H1 (cell line): ENCODE data around the gene SORBS1. TPM values are rescaled to one million over a fixed set of nuclear protein-coding genes. Genes with fewer than 3 reads are reported as not detected.
A peak's percentile ranks its signal among the peaks of the same experiment; 100 is the strongest.

Experiments
- CTCF ChIA-PET: fragments of 300-600 bp; sonication (Branson Sonifier 250); formaldehyde crosslinking; loops from one replicate; lab custom pipeline; 2021; ENCODE audit not compliant: partially characterized antibody; lab: Charles Lee
- POLR2A ChIA-PET: fragments of 300-600 bp; sonication (Branson Sonifier 250); formaldehyde crosslinking; loops from one replicate; lab custom pipeline; 2021; ENCODE audit warnings: inconsistent platforms; ENCODE audit not compliant: partially characterized antibody; lab: Charles Lee
- DNase-seq, 2 experiments: peaks; one replicate each; pipeline versions ENCODE4 v3.0.0 to v3.0.0-alpha.2; 2010 to 2022; ENCODE audit warnings: low spot score in 2 of 2, low read depth in 1 of 2, mixed read lengths in 1 of 2
- FAIRE-seq: peaks from 2 replicates; lab custom pipeline; 2011; peaks lifted over from hg19 to GRCh38; lab: Jason Lieb, UNC
- H2AFZ ChIP-seq: 2 replicates; pipeline ENCODE4 v1.8.1; 2012; ENCODE audit warnings: low read length, inconsistent platforms
- H2AK5ac ChIP-seq: 2 replicates; pipeline ENCODE4 v1.6.1; 2013; ENCODE audit warnings: low read depth, low read length
- H2BK120ac ChIP-seq: replicated peaks from 2 replicates; pipeline ENCODE3; 2013; ENCODE audit warnings: low read depth, low read length, inconsistent platforms
- H2BK12ac ChIP-seq: 2 replicates; pipeline ENCODE4 v1.6.1; 2013; ENCODE audit warnings: low read depth, low read length
- H2BK15ac ChIP-seq: 2 replicates; pipeline ENCODE4 v1.6.1; 2013; ENCODE audit warnings: low read length
- H2BK20ac ChIP-seq: 2 replicates; pipeline ENCODE4 v1.6.1; 2013; ENCODE audit warnings: low read length
- H2BK5ac ChIP-seq: 2 replicates; pipeline ENCODE4 v1.6.1; 2013; ENCODE audit warnings: low read depth, low read length
- H3K14ac ChIP-seq: 2 replicates; pipeline ENCODE4 v1.6.1; 2013; ENCODE audit warnings: inconsistent platforms; ENCODE audit not compliant: insufficient read length
- H3K18ac ChIP-seq: 2 replicates; pipeline ENCODE4 v1.6.1; 2013; ENCODE audit warnings: low read length; ENCODE audit errors: extremely low read depth
- H3K23ac ChIP-seq: 2 replicates; pipeline ENCODE4 v1.6.1; 2013; ENCODE audit warnings: inconsistent platforms; ENCODE audit not compliant: insufficient read length
- H3K23me2 ChIP-seq: 2 replicates; pipeline ENCODE4 v1.6.1; 2013; ENCODE audit warnings: low read depth, low read length
- H3K27ac ChIP-seq: 2 replicates; pipeline ENCODE4 v1.6.1; 2011; ENCODE audit warnings: low read depth, low read length, inconsistent platforms
- H3K27me3 ChIP-seq, 4 experiments: replicated peaks in 1 of 4; 1 replicate in 1 of 4; 2 replicates in 3 of 4; pipeline versions ENCODE4 v1.6.1 to v1.8.1; 2011 to 2013; ENCODE audit warnings: low read length in 3 of 4, mild to moderate bottlenecking in 3 of 4, inconsistent platforms in 2 of 4, mixed read lengths in 2 of 4, moderate library complexity in 1 of 4; ENCODE audit not compliant: control insufficient read depth in 3 of 4, insufficient read depth in 3 of 4; ENCODE audit errors: extremely low read depth in 1 of 4
- H3K36me3 ChIP-seq, 4 experiments: 2 replicates each; pipeline versions ENCODE4 v1.6.1 to v1.8.1; 2011 to 2013; ENCODE audit warnings: mild to moderate bottlenecking in 4 of 4, low read length in 3 of 4, moderate library complexity in 2 of 4, control low read depth in 1 of 4, inconsistent platforms in 1 of 4; ENCODE audit not compliant: insufficient read depth in 4 of 4, control insufficient read depth in 2 of 4
- H3K4ac ChIP-seq: replicated peaks from 2 replicates; pipeline ENCODE3; 2013; ENCODE audit warnings: low read length, low read depth, mixed read lengths, inconsistent platforms; ENCODE audit not compliant: insufficient read length
- H3K4me1 ChIP-seq, 4 experiments: replicated peaks in 1 of 4; 1 replicate in 1 of 4; 2 replicates in 3 of 4; pipeline versions ENCODE4 v1.6.1 to v1.8.1; 2011 to 2013; ENCODE audit warnings: low read length in 3 of 4, inconsistent platforms in 2 of 4, mixed read lengths in 1 of 4; ENCODE audit not compliant: insufficient read depth in 4 of 4, control insufficient read depth in 3 of 4
- H3K4me2 ChIP-seq, 2 experiments: 2 replicates each; pipeline versions ENCODE4 v1.6.1 to v1.8.1; 2011 to 2013; ENCODE audit warnings: low read depth in 2 of 2, low read length in 2 of 2, control low read depth in 1 of 2, inconsistent platforms in 1 of 2, mild to moderate bottlenecking in 1 of 2; ENCODE audit not compliant: insufficient read depth in 1 of 2
- H3K4me3 ChIP-seq, 4 experiments: fragments of 200-600, 300-600 bp in 1 of 4; sonication (generic), shearing (Covaris generic), sonication (Bioruptor Twin) in 1 of 4; 2 replicates each; pipeline versions ENCODE4 v1.5.1 to v1.8.1; 2011 to 2016; ENCODE audit warnings: low read length in 4 of 4, low read depth in 3 of 4, control low read depth in 2 of 4, inconsistent platforms in 2 of 4, mild to moderate bottlenecking in 2 of 4, mixed read lengths in 1 of 4, moderate library complexity in 1 of 4; ENCODE audit not compliant: insufficient read depth in 2 of 4; ENCODE audit errors: extremely low read depth in 1 of 4
- H3K56ac ChIP-seq: replicated peaks from 2 replicates; pipeline ENCODE3; 2013; ENCODE audit warnings: low read depth, mild to moderate bottlenecking, mixed read lengths, low read length, inconsistent platforms; ENCODE audit not compliant: insufficient read length
- H3K79me1 ChIP-seq: 2 replicates; pipeline ENCODE4 v1.6.1; 2013; ENCODE audit warnings: low read depth, low read length, control low read depth
- H3K79me2 ChIP-seq, 2 experiments: 2 replicates each; pipeline versions ENCODE4 v1.6.1 to v1.8.1; 2012 to 2013; ENCODE audit warnings: low read length in 2 of 2, mild to moderate bottlenecking in 2 of 2, inconsistent platforms in 1 of 2; ENCODE audit not compliant: insufficient read depth in 2 of 2, control insufficient read depth in 1 of 2
- H3K9ac ChIP-seq, 4 experiments: replicated peaks in 1 of 4; 1 replicate in 1 of 4; 2 replicates in 3 of 4; pipeline versions ENCODE4 v1.6.1 to v1.8.1; 2011 to 2013; ENCODE audit warnings: low read depth in 3 of 4, low read length in 3 of 4, control low read depth in 2 of 4, mild to moderate bottlenecking in 2 of 4, moderate library complexity in 2 of 4, inconsistent platforms in 1 of 4; ENCODE audit errors: extremely low read depth in 1 of 4
- H3K9me3 ChIP-seq, 2 experiments: 2 replicates each; pipeline versions ENCODE4 v1.6.1 to v1.8.1; 2012 to 2013; ENCODE audit warnings: mild to moderate bottlenecking in 2 of 2, moderate library complexity in 2 of 2, control low read depth in 1 of 2, inconsistent platforms in 1 of 2, low read depth in 1 of 2, low read length in 1 of 2, mixed read lengths in 1 of 2; ENCODE audit not compliant: insufficient read depth in 2 of 2
- H4K20me1 ChIP-seq, 2 experiments: replicated peaks in 1 of 2; 2 replicates each; pipeline versions ENCODE3 to v1.8.1; 2011 to 2013; ENCODE audit warnings: inconsistent platforms in 2 of 2, low read length in 2 of 2, mild to moderate bottlenecking in 1 of 2; ENCODE audit not compliant: insufficient read depth in 2 of 2, control insufficient read depth in 1 of 2
- H4K5ac ChIP-seq: 2 replicates; pipeline ENCODE4 v1.6.1; 2013; ENCODE audit warnings: low read length, low read depth, mixed read lengths, inconsistent platforms; ENCODE audit not compliant: insufficient read length
- H4K8ac ChIP-seq: 2 replicates; pipeline ENCODE4 v1.8.0; 2013; ENCODE audit warnings: mild to moderate bottlenecking, moderate library complexity, low read length, inconsistent platforms; ENCODE audit not compliant: insufficient read depth; ENCODE audit errors: extremely low read depth
- H4K91ac ChIP-seq: replicated peaks from 2 replicates; pipeline ENCODE3; 2013; ENCODE audit warnings: low read length, mixed read lengths, inconsistent platforms; ENCODE audit not compliant: insufficient read length
- BACH1 ChIP-seq: IDR thresholded peaks from 2 replicates; pipeline ENCODE4 v1.6.1; 2012; ENCODE audit warnings: low read length, improper control_type of control experiment
- CBX5 ChIP-seq: fragments of 300-800, 300-1000 bp; sonication (generic); IDR thresholded peaks from 2 replicates; pipeline ENCODE4 v1.7.1; 2016; ENCODE audit warnings: antibody characterized with exemption, low read length, low read depth
- CHD1 ChIP-seq: IDR thresholded peaks from 2 replicates; pipeline ENCODE4 v1.6.1; 2012; ENCODE audit warnings: low read depth, low read length, improper control_type of control experiment
- CHD2 ChIP-seq: IDR thresholded peaks from 2 replicates; pipeline ENCODE4 v1.6.1; 2012; ENCODE audit warnings: low read length, improper control_type of control experiment
- HDAC2 ChIP-seq, 2 experiments: fragments of 300-600 bp in 1 of 2; sonication (generic) in 1 of 2; IDR thresholded peaks; 2 replicates each; pipeline ENCODE4 v1.6.1; 2011 to 2012; ENCODE audit warnings: low read depth in 2 of 2, low read length in 2 of 2, mild to moderate bottlenecking in 2 of 2, moderate library complexity in 2 of 2, borderline replicate concordance in 1 of 2, inconsistent platforms in 1 of 2
- KDM4A ChIP-seq: IDR thresholded peaks from one replicate; pipeline ENCODE4 v1.7.1; 2012; ENCODE audit warnings: low read depth, mild to moderate bottlenecking, moderate library complexity, low read length, inconsistent platforms; ENCODE audit not compliant: severe bottlenecking
- KDM5A ChIP-seq: fragments of 200-600 bp; IDR thresholded peaks from 2 replicates; pipeline ENCODE4 v1.7.1; 2012; ENCODE audit warnings: mild to moderate bottlenecking, low read length, inconsistent platforms, mixed read lengths
- RAD21 ChIP-seq, 2 experiments: IDR thresholded peaks in 1 of 2; conservative IDR thresholded peaks in 1 of 2; 2 replicates each; pipeline ENCODE4 v1.6.1; 2011; ENCODE audit warnings: low read depth in 2 of 2, low read length in 2 of 2, improper control_type of control experiment in 1 of 2, inconsistent platforms in 1 of 2, mild to moderate bottlenecking in 1 of 2, moderate library complexity in 1 of 2
- SIRT6 ChIP-seq: IDR thresholded peaks from one replicate; pipeline ENCODE4 v1.7.1; 2012; ENCODE audit warnings: low read length, inconsistent platforms
- TCF12 ChIP-seq: IDR thresholded peaks from 2 replicates; pipeline ENCODE4 v1.6.1; 2011; ENCODE audit warnings: low read depth, mild to moderate bottlenecking, low read length
- WGBS, 2 experiments: shearing (Covaris generic) in 1 of 2; methylation state at CpG; one replicate each; pipeline versions ENCODE4 v1.1.6 to v1.1.7; 2013 to 2015; ENCODE audit warnings: low lambda C conversion rate in 2 of 2, mixed read lengths in 2 of 2, inconsistent platforms in 1 of 2, low coverage in 1 of 2, missing lambda C conversion rate in 1 of 2; ENCODE audit not compliant: insufficient replicate concordance in 2 of 2, insufficient coverage in 1 of 2, insufficient read length in 1 of 2; ENCODE audit errors: extremely low coverage in 1 of 2, missing lambda C conversion rate in 1 of 2; 5-methylcytosine and 5-hydroxymethylcytosine counted together
- polyA plus RNA-seq, 7 experiments: library from polyadenylated mRNA; depleted of rRNA in 3 of 7; stranded (reverse) in 5 of 7; unstranded in 2 of 7; fragments of >200 nt in 5 of 7; fragments of 200-250 nt in 2 of 7; gene quantifications; 1 replicate in 5 of 7; 2 replicates in 1 of 7; 4 replicates in 1 of 7; pipeline versions ENCODE4 v1.2.1 to v1.2.3, GENCODE V29; 2011 to 2013; ENCODE audit warnings: missing spikeins in 2 of 7, mixed read lengths in 2 of 7
- total RNA-seq: library from RNA; stranded (reverse); fragmentation: NEBNext Ultra II Directional; extraction: Animal tissue kit (Norgen Biotek cat#: 25700); gene quantifications from 2 replicates; pipeline ENCODE4 v1.2.1, GENCODE V29; 2021

Gene SORBS1
- total and polyA plus RNA-seq, 2 of the 8 experiments (the other 6 are each of a cell fraction or from before 2014, with no cell fraction given) = 16.0 to 35.0 TPM

DNA sequence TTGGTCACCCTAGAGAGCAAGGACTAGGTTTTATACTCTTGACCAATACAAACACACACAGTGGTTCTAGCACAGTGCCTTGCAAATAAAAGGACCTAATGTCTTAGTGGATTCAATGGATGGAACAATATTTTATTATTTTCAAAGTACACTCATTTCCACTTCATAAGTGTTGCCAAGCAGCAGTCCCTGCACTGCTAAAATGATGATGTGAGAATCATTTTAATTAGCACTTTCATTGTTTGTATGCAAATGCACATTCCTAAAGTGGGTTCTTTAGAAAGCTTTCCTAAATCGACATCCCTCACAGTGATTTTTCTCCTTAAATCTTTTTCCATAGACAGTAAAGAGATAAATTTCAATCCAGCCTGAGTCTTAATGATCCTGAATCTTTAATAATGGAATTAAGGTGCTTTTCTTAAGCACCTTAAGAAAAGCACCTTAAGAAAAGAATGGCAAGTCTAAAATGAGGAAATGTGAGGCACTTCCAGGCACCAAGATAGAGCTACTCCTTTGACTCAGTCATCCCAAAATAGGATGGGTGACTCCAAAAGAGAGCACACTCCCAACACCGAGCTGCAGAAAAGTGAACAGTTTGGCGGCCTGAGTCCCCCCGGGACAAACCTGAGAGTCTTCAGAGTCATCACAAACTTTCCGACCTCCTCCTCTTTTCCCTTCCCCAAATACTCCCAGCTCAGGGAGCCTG, 84.5 kb downstream of the SORBS1 start:
- no peaks in the 10 kb centered on the region for H4K20me1 ChIP-seq
- H3K9ac ChIP-seq = no peak overlapping the region
- H3K56ac ChIP-seq = no peak overlapping the region
- peak overlapping the region; percentile 36 to 62 for H3K4me2 ChIP-seq
- ChIA-PET POLR2A (interaction anchor here (0.6 to 1.4 kb wide), 5 partner anchors 8 to 84 kb away, joined by 3 to 4 read pairs (median 3); no protein-coding TSS in a partner anchor), CTCF (interaction anchor here (0.6 to 7.6 kb wide), 10 partner anchors 11 to 401 kb away, joined by 3 to 61 read pairs (median 6); no protein-coding TSS in a partner anchor)
- no peak overlapping the region for H4K5ac ChIP-seq
- H4K91ac ChIP-seq = peak overlapping the region; percentile 81
- no peak overlapping the region for H3K4ac ChIP-seq
- H2BK120ac ChIP-seq = peak overlapping the region; percentile 40
- FAIRE-seq = peak; percentile 39
- H2BK5ac ChIP-seq = peak overlapping the region; percentile 87; the same call in 1 of the 2 replicates
- H3K4me3 ChIP-seq = peak overlapping the region in 1 of 4 experiments; percentile 38; a peak in 2 of 8 replicates
- no peak overlapping the region for H3K14ac ChIP-seq
- H3K36me3 ChIP-seq = no peaks in the 10 kb centered on the region
- peak overlapping the region; percentile 65 for H3K18ac ChIP-seq
- no peaks in the 10 kb centered on the region for H3K9me3 ChIP-seq
- H4K8ac ChIP-seq = peak overlapping the region; percentile 40; the same call in 1 of the 2 replicates
- DNase-seq = no peak
- H2BK15ac ChIP-seq = no peak overlapping the region
- peak overlapping the region; percentile 75 for H2BK12ac ChIP-seq
- no peak overlapping the region for H2BK20ac ChIP-seq
- H3K23me2 ChIP-seq = no peaks in the 10 kb centered on the region
- no peak overlapping the region for H2AFZ ChIP-seq
- H3K27me3 ChIP-seq = no peaks in the 10 kb centered on the region
- peaks cover 0 to 23% of the 10 kb centered on the region in 2 experiments; a peak in 2 of 4 replicates for H3K79me2 ChIP-seq
- no peaks in the 10 kb centered on the region for H3K79me1 ChIP-seq
- H3K23ac ChIP-seq = no peak overlapping the region
- H2AK5ac ChIP-seq = 0 out of 2 replicates have a peak overlapping the region, but pooled peaks have one; percentile 4
- H3K4me1 ChIP-seq = peaks cover 13 to 35% (median 26%) of the 10 kb centered on the region in 4 experiments
- WGBS, 2 experiments = 55% methylated on average over 5 of the region's 5 CpGs; no CpG with 5 or more reads in 1 of the 2 experiments
- peak overlapping the region; percentile 80 for H3K27ac ChIP-seq
- TF ChIP-seq KDM4A = no peak
- TF ChIP-seq TCF12 = no peak
- TF ChIP-seq KDM5A = no peak
- no peak for TF ChIP-seq CHD1
- no peak for TF ChIP-seq BACH1
- TF ChIP-seq RAD21 (IDR thresholded peaks at IDR 0.05 in 1 of 2, conservative IDR thresholded peaks at IDR 0.05 in 1 of 2; ENCODE audit: low read depth in 2 of 2, low read length in 2 of 2) = no peak
- TF ChIP-seq SIRT6 = no peak
- no peak for TF ChIP-seq HDAC2 (IDR thresholded peaks at IDR 0.05; ENCODE audit: borderline replicate concordance in 1 of 2, low read depth in 2 of 2, low read length in 2 of 2)
- TF ChIP-seq CHD2 = no peak
- TF ChIP-seq CBX5 = no peak
